GM19372 (cell line): Measurements from ENCODE around the gene UNG.
"Not testable (repeated sequence)": the region's sequence is repeated elsewhere in the genome, so short reads cannot be mapped to it uniquely, and the experiment has no call there.

Source experiments
- ATAC-seq: cut with Tn5 transposase; IDR thresholded peaks from one replicate; pipeline ENCODE4 v1.9.1; 2021; ENCODE audit warnings: mild to moderate bottlenecking, low read depth, moderate library complexity; ENCODE audit not compliant: unreplicated experiment

UNG gene

DNA sequence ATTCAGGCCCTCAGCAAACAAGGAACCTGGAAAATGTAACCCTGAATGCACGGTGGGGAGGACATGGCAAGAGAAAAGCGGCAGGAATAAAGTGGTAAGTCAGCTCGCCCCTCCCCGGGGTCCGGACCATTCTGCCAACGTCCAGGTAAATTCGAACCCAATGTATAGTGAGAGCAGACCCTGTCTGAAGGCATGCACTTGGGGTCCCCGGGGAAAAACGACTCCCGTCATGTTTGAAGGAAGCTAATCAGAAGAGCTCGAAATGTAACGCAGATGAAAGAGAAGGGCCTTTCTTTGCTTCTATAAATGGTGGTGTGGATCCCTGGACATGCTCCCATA lies 19.2 kb downstream of the UNG start:
- no peak for ATAC-seq

DNA sequence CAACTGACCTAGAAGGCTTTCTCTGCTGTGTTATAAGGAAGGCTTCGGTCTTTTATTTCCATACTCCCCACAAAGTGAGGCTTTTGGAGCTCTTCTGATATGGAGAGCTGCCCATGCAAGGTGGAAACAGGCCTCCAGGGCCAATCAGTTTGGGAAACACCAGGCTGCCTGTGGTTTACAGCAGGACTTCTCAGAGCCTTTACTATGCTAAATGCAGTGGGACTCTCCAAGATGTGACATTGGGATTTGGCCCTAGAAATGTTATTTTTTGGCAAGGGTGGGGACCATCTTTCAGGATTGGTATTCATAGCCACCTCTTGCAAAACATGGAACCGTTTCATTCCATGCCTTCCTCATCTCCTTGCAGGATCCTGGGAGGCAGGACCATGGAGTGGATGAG lies 22.7 kb downstream of the UNG start:
- ATAC-seq, result no peak

DNA sequence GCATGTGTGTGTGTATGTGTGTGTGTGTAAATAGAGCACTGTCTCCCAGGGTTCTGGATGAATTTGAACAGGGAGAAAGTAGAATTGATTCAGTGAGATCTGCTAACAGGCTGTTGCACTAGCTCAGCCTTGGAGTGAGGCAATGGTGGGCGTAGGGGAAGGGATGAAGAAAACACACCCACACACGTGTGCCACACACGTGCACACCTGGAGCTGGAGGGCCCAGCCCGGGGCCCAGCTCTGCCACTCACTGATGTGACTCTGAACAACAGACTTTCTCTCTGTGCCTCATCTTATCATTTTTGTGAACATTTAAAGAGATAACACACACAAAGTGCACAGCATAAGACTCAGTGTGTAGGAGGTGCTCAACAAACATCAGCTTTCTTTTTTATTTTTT lies 23.2 kb downstream of the UNG start:
- no peak for ATAC-seq

DNA sequence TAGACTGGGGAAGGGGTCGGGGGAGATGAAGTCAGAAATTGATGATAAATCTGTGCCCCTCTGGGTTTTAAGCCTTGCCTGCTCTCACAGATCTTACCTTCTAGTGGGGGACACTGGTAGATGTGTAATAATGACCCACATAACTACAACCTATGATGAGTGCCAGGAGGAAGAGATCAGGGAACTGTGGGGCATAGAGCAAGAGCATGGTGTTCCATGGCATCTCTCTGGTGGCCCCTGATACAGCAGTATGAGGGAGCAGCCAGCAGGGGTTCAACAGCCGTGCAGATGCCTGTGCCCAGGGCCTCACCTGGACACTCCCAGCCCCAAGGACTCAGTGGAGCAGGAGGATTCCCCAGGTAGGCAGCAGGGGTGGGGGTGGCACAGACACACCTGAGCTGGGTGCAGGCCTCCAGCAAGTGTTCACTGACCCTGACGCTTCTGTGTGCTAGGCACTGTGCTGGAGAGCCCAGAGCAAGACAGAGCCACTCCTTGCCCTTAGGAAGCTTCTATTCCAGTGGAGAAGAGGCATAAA lies 24.0 kb downstream of the UNG start:
- no peak for ATAC-seq

DNA sequence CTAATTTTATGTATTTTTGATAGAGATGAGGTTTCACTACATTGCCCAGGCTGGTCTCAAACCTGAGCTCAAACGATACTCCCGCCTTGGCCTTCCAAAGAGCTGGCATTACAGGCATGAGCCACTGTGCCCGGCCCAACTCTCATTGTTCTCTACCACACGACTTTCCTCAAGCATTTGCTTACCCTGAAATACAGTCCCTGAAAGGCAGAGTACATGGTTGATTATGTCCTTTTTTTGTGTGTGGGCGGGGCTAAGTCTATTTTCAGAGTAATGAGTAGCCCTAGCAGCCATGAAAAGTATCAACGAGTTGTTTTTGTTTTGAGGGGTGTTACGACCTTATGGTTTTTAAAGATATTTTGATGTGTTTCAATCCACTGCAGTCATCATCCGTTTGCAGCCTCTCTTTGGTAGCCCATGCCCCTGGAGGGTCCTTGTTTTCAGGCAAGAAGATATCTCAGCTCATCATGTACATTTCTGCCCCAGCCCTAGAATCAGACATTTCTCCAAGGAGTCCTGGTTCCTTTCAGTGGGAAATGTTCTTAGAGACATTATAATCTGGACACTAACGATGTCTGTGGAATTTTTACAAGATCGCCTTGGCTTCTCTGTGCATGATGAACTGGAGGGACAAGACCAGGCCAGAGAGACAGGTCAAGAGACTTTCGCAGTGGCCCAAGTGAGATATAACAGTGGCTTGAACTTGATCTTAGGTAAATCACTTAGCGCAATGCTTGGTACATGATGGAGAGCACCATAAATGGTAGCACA lies 27.7 kb downstream of the UNG start:
- ATAC-seq, result no peak

DNA sequence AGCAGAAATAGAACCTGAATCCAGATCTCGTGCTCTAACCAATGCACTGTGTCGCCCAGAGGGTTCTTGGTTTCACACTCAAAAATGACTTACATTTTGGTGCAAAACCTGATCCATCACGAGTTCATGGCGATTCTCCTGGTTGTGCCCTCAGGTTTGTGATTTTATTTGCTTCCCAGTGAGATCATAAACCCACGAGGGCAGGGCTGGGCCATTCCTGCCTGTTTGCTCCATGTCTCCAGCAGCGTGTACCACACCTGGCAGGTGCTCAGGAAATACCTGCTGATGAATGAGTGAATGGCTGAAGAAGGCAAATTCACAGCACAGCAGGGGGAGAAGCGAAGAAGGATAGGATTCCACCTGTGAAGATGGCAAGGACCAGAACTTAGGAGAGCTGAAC lies 28.4 kb downstream of the UNG start:
- ATAC-seq, result no peak

DNA sequence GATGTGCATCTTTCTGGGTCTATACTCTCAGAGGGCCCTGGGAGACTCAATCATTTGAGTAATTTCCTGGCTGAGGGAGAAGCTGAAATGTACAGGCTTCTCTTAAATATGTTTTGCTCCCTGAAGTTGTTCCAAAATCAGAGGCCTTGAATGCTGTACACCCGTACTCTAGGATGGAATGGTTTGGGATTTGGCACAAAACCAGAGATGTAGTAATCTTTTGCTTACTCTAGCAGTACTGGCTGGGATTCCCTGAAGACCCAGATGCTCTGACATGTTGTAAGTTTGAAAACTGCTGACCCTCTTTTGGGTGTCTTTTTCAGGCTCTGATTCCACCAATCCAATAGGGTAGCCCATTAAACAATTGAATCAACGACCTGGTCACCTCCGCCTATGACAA lies 29.4 kb downstream of the UNG start:
- no peak for ATAC-seq

DNA sequence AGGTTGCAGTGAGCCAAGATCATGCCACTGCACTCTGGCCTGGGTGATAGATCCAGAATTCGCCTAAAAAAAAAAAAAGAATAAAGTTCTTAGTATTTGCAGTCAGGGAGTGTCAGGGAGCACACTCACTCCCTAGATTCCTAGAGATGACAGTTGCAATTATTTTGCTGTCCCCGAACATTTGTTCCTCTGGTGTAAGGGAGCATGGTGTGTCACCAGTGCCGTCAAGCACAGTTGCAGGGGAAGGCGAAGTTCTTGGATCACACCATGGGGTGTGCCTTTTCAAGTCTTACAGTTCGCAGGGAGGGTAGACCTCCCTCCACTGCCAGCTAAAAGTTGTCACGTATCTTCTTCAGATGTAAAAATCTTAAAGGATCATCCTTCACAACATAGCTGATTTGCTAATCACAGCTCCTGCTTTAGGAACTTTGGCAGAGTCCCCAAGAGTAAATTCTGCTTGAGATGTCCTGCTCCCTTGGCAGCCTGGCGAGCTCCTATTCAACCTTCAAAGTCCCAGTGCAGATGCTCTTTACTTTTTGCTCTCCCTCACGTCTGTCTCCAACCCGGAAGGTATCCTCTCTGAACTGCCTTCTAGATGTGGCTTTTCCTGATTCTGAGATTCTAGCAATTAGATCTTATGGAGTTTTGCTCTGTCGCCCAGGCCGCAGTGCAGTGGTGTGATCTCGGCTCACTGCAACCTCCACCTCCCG lies 30.3 kb downstream of the UNG start:
- no peak for ATAC-seq

DNA sequence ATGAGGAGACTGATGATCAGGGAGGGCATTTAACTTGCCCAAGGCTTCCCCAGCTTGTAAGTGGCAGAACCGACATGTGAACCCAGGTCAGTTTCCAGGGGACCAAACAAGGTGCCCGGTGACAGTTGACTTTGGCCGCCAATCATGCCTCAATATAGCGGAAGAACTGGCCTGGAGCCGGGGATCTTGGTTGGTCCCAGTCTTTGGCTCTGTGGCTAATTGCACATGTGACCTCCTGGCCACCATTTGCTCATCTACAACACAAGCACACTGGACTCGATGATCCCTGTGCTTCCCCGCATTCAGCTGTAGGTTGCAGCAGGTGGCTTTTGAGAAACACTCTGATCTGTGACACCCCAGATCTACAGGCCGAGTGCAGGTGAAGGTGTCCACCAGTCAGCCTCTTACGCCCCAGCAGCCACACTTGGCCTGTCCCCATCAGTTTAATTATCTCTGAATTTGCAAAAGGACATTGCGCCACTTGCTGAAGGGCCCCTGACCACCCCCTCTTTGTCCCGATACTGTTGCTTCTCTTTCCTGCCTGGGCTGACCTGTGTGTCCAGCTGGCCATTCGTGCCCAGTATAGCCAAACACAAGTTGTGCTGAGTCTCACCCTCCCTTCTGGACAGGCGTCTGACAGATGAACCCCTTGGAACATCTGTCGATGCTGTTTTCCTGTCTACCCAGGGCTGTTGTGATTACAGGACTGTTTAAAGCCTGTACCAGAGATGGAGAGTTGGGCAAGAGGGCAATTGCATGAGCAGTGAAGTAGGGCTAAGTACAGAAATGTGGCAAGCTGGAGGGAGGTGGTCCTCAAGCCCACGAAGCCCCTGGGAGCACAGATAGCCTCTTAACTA lies 33.1 kb downstream of the UNG start:
- no peak for ATAC-seq

DNA sequence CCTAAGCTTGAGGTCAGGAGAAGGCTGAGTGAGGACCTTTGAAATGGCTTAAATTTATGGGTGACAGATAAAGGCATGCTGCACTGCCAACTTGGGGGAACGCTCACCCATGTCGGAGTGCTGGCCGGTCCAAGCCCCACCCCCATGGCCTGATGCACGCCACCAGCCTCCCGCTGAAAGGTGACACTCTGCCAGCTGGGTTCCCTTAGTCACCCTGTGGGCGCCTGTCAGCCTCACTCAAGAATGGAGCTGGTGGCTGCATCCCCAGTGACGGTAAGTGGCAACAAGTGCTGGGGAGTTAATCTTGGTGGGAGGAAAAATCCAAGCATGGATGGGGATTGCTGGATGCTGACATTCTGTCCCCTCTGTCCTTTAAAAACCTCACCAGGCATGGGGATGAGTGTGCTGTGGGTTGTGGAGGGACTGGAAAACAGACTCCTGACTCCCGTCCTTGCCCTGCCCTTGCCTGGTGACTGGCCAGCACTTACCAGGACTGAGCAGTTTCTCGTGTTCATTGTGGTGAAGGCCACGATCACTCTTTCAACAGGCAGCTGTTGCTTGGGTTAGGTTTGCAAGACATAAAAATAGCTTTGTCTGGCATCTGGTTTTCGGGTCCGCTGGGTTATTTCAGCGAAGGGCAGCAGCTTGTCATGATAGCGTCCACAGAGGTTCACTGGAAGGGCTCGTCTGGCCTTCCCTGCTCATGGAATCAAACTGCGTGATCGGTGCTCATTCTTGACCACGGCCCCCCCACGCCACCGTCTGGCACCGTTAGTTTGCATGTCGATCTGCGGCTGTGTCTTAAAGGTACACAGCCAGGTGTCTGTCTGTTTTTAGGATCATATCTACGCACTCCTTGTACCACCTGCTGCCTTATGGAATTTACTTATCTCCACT lies 34.0 kb downstream of the UNG start:
- ATAC-seq, result no peak

DNA sequence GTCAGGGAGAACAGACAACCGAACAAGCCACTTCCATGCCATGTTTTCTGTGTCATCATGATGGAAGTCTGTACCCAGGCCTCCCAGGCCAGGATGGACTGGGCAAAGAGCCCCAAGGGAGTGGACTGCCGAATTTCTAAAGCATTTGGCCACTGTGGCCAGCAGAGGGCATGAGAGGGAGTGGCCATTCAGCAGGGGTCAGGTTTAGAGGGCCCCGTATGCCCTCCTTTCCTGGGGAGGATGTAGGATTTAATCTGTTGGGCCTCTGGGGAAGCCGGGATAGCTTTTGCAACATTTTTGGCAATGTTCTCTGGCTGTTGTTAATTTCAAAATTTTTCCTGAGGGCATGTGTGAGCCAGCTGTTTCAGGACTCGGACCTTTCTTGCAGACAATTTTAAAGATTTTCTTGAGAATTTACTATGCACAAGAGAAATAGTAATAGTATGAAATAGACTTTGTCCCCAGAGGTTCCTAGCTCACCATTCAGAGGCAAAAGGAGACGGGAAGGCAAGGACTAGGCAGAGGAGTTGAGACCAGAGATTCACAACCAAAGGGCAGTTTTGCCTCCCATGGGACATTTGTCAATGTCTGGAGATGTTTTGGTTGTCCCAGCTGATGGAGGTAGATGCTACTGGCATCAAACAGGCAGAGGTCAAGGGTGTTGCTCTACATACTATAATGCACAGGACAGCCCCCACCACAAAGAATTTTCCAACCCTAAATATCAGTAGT lies 37.0 kb downstream of the UNG start:
- no peak for ATAC-seq

DNA sequence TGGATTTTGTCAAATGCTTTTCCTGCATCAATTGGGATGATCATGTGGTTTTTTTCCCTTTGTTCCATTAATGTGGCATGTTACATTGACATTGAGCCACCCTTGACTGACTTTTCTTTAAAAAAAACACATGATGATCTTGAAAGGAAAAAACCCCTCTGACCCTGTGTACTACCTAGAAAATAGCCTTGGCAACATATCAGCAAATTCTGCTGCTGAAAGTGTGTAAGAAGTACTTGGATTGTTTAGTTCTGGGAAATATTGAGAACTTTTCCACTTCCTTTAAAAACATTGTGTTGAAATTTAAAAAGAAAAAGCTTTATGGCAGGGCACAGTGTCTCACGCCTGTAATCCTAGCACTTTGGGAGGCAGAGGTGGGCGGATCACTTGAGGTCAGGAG lies 39.7 kb downstream of the UNG start:
- ATAC-seq, result no peak

DNA sequence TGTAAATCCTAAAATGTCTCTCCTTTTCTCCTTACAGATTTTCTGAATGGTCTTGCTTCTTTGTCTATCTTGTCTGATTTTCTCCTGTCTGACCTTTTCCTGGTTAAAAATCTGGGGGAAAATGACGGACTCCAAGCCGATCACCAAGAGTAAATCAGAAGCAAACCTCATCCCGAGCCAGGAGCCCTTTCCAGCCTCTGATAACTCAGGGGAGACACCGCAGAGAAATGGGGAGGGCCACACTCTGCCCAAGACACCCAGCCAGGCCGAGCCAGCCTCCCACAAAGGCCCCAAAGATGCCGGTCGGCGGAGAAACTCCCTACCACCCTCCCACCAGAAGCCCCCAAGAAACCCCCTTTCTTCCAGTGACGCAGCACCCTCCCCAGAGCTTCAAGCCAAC lies 42.0 kb downstream of the UNG start:
- ATAC-seq, result no peak

DNA sequence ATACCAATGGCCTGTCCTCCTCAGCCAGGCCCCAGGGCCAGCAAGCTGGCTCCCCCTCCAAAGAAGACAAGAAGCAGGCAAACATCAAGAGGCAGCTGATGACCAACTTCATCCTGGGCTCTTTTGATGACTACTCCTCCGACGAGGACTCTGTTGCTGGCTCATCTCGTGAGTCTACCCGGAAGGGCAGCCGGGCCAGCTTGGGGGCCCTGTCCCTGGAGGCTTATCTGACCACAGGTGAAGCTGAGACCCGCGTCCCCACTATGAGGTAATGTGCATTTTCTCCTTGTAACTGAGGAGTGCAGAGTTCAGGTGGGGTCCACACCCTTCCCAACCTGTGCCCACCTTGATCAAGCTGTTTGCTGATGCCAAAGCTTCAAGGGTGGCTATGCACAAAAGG lies 42.4 kb downstream of the UNG start:
- no peak for ATAC-seq

DNA sequence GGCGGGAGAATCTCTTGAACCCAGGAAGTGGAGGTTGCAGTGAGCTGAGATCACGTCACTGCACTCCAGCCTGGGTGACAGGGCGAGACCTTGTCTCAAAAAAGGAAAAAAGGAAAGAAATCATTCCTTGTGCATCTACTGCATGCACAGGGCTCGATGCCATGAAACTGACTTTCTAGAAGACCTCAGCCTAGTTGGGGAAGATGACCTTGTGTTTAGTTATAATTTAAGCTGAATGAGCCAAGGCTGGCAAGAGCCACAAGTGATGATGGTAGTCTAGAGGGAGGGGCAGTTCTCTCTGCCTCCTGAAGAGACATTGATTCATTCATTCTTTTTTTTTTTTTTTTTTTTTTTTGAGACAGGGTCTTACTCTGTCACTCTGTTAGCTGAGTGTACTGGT lies 43.2 kb downstream of the UNG start:
- no peak for ATAC-seq

DNA sequence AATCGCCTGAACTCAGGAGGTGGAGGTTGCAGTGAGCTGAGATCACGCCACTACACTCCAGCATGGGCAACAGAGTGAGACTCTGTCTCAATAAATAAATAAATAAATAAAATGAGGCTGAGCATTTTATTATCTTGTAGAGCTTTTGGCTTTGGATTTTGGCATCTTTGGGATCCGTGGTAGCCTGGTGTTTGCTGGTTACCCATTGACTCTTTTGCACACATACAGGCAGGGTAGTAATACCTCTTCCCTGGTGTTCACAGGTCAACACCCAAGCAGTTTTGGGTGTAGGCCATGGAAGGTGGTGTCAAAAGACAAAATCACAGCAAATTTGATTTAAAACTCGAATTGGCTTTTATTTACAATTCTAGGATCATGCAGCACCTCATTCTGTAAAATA lies 46.8 kb downstream of the UNG start:
- ATAC-seq, result no peak

DNA sequence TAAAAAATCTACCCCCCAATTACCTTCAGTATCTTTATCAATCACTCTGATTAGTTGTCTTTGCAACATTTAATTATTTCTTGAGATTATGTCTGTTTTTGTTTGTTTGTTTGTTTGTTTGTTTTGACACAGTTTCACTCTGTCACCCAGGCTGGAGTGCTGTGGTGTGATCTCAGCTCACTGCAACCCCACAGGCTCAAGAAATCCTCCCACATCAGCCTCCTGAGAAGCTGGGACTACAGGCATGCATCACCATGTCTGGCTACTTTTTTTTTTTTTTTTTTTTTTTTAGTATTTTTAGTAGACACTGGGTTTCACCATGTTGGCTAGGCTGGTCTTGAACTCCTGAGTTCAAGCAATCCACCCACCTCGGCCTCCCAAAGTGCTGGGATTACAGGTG lies 49.7 kb downstream of the UNG start:
- ATAC-seq, result not testable (repeated sequence)

DNA sequence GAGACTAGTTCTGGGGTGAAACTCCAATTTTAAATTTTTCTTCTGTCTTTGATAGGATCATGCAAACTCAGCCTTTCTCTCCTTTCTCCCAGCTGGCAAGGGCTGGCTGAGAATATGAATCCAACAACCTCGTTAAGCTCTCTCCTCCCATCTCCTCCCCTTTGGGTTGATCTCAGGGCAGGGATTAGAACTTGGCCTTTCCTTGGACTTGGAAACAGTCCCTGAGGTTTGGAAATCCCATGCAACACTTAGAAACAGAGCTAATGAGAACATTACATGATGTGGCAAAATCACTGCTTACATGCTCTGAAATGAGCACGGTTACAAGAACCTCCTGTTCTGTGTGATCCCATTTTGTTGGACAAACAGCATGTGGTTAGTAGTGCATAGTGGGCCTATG lies 50.6 kb downstream of the UNG start:
- no peak for ATAC-seq

DNA sequence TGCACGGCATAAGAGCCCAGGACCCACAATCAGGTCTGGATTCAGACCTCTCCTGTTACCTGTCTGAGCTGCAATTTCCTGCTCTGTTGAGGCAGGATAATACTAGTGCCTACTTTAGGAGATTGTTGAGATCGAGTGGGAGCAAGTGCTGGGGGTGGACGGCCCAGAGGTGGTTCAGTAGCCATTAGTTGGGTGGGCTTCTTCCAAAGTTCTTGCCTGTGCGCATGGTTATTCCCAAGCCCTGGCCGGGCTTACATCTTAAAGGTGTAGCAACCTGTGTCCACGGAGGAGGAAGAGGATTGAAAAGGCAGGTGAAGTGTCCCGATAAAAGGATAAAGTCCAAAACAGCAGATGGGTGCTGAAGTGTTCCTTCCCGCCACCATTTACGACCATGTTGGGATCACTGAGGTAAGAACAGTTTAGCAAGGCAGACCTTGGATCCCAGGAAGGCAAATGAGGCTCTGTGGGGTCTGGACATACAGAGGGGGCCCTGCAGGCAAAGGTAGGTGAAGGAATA lies 52.8 kb downstream of the UNG start:
- ATAC-seq, result no peak
